Measurements from ENCODE around the gene PSMB3. TPM values are rescaled to one million over a fixed set of nuclear protein-coding genes. Genes with fewer than 3 reads are reported as not detected.

The PSMB3 gene
- total RNA-seq, 1 experiment from 2014 or later, result 273 TPM

DNA sequence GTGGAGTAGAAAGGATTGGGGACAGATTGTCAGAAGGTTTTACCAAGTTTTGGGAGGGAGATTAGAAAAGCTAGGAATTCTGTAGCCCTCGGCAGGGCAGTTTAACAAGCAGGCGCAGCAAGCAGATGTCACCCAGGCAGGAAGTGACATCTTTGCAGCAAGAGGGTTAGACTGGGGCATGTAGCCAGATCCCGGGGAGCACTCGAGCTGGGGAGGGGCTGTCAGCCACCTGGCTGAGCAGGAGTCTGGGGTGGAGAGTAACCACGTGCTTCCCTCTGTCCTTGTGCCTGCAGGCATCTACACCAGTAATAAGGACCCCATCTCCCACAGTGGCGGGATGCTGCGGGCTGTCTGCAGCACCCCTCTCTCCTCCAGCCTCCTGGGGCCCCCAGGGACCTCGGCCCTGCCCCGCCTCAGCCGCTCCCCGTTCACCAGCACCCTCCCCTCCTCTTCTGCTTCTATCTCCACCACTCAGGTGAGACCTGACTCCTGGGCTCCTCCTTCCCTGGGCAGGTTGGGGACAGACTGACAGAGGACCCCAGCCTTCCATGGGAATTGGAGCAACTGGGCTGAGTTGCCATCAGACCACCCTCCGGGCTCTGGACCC, 35.3 kb upstream of the PSMB3 start:
- CTCF ChIA-PET, result interaction anchor here (1.7 to 3.0 kb wide), 4 partner anchors 11 to 41 kb away, joined by 7 to 24 read pairs (median 9); partner anchors contain the start of gene CISD3
- no peaks in the 10 kb centered on the region for H3K36me3 Mint-ChIP-seq
- H3K27me3 Mint-ChIP-seq (ENCODE audit: low read depth), result peaks cover 15% of the 10 kb centered on the region

DNA sequence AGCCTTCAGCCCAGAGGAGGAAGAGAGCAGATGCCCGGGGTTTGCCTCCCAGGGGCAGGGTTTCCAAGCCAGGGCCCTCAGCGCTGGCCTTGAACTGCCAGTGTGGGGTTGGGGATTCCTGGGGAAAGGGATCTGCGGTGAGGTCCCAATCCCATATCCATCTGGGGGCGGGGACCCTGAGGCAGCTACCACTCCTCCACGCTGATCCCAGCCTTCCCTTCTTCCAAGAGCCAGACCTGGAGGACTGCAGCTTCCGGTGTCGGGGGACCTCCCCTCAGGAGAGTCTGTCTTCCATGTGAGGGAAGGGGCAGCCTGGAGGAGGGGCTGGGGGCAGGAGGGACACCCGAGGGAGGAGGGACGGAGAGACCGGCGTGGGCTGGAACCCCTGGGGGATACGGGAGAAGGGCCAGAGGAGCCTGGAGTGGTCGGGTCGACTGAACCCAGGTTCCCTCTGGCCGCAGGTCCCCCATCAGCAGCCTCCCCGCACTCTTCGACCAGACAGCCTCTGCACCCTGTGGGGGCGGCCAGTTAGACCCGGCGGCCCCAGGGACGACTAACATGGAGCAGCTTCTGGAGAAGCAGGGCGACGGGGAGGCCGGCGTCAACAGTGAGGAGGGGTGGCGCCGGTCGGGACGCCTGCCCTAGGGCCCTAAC, 33.1 kb upstream of the PSMB3 start:
- H3K4me1 Mint-ChIP-seq, result peaks cover 43% of the 10 kb centered on the region
- ChIA-PET CTCF (interaction anchor here (0.6 to 5.0 kb wide), 24 partner anchors 9 to 211 kb away, joined by 3 to 37 read pairs (median 4); partner anchors contain the start of genes CISD3 and MLLT6), POLR2A (interaction anchor here (0.6 to 1.5 kb wide), 8 partner anchors 10 to 156 kb away, joined by 3 to 7 read pairs (median 4); partner anchors contain the start of gene EPOP)
- H3K9me3 Mint-ChIP-seq, result no peaks in the 10 kb centered on the region
- H3K27ac Mint-ChIP-seq, result no peak overlapping the region
- DNase-seq (ENCODE audit: low spot score), result peak; percentile 52
- H3K36me3 Mint-ChIP-seq, result no peaks in the 10 kb centered on the region
- H3K4me3 Mint-ChIP-seq, result peak overlapping the region; percentile 54
- TF ChIP-seq, protein P1, sequence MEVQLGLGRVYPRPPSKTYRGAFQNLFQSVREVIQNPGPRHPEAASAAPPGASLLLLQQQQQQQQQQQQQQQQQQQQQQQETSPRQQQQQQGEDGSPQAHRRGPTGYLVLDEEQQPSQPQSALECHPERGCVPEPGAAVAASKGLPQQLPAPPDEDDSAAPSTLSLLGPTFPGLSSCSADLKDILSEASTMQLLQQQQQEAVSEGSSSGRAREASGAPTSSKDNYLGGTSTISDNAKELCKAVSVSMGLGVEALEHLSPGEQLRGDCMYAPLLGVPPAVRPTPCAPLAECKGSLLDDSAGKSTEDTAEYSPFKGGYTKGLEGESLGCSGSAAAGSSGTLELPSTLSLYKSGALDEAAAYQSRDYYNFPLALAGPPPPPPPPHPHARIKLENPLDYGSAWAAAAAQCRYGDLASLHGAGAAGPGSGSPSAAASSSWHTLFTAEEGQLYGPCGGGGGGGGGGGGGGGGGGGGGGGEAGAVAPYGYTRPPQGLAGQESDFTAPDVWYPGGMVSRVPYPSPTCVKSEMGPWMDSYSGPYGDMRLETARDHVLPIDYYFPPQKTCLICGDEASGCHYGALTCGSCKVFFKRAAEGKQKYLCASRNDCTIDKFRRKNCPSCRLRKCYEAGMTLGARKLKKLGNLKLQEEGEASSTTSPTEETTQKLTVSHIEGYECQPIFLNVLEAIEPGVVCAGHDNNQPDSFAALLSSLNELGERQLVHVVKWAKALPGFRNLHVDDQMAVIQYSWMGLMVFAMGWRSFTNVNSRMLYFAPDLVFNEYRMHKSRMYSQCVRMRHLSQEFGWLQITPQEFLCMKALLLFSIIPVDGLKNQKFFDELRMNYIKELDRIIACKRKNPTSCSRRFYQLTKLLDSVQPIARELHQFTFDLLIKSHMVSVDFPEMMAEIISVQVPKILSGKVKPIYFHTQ (CRISPR knock-in tag; IDR thresholded peaks at IDR 0.05), result no peak
- TF ChIP-seq TP53 (CRISPR knock-in tag; IDR thresholded peaks at IDR 0.05) (peak; percentile 59; the same call in 1 of the 2 replicates), SOX15 (CRISPR knock-in tag; IDR thresholded peaks at IDR 0.05) (no peak), ZNF263 (CRISPR knock-in tag; IDR thresholded peaks at IDR 0.05; ENCODE audit: low read depth) (peak; percentile 44; the same call in 1 of the 2 replicates), GTF2I (CRISPR knock-in tag; conservative IDR thresholded peaks at IDR 0.05) (no peak), ZNF138 (CRISPR knock-in tag; conservative IDR thresholded peaks at IDR 0.05) (no peak)
- TF ChIP-seq, protein P2, sequence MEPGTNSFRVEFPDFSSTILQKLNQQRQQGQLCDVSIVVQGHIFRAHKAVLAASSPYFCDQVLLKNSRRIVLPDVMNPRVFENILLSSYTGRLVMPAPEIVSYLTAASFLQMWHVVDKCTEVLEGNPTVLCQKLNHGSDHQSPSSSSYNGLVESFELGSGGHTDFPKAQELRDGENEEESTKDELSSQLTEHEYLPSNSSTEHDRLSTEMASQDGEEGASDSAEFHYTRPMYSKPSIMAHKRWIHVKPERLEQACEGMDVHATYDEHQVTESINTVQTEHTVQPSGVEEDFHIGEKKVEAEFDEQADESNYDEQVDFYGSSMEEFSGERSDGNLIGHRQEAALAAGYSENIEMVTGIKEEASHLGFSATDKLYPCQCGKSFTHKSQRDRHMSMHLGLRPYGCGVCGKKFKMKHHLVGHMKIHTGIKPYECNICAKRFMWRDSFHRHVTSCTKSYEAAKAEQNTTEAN (CRISPR knock-in tag; IDR thresholded peaks at IDR 0.05), result no peak
- TF ChIP-seq, protein P3, sequence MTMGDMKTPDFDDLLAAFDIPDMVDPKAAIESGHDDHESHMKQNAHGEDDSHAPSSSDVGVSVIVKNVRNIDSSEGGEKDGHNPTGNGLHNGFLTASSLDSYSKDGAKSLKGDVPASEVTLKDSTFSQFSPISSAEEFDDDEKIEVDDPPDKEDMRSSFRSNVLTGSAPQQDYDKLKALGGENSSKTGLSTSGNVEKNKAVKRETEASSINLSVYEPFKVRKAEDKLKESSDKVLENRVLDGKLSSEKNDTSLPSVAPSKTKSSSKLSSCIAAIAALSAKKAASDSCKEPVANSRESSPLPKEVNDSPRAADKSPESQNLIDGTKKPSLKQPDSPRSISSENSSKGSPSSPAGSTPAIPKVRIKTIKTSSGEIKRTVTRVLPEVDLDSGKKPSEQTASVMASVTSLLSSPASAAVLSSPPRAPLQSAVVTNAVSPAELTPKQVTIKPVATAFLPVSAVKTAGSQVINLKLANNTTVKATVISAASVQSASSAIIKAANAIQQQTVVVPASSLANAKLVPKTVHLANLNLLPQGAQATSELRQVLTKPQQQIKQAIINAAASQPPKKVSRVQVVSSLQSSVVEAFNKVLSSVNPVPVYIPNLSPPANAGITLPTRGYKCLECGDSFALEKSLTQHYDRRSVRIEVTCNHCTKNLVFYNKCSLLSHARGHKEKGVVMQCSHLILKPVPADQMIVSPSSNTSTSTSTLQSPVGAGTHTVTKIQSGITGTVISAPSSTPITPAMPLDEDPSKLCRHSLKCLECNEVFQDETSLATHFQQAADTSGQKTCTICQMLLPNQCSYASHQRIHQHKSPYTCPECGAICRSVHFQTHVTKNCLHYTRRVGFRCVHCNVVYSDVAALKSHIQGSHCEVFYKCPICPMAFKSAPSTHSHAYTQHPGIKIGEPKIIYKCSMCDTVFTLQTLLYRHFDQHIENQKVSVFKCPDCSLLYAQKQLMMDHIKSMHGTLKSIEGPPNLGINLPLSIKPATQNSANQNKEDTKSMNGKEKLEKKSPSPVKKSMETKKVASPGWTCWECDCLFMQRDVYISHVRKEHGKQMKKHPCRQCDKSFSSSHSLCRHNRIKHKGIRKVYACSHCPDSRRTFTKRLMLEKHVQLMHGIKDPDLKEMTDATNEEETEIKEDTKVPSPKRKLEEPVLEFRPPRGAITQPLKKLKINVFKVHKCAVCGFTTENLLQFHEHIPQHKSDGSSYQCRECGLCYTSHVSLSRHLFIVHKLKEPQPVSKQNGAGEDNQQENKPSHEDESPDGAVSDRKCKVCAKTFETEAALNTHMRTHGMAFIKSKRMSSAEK (CRISPR knock-in tag; IDR thresholded peaks at IDR 0.05; ENCODE audit: borderline replicate concordance), result no peak
- TF ChIP-seq, protein P4, sequence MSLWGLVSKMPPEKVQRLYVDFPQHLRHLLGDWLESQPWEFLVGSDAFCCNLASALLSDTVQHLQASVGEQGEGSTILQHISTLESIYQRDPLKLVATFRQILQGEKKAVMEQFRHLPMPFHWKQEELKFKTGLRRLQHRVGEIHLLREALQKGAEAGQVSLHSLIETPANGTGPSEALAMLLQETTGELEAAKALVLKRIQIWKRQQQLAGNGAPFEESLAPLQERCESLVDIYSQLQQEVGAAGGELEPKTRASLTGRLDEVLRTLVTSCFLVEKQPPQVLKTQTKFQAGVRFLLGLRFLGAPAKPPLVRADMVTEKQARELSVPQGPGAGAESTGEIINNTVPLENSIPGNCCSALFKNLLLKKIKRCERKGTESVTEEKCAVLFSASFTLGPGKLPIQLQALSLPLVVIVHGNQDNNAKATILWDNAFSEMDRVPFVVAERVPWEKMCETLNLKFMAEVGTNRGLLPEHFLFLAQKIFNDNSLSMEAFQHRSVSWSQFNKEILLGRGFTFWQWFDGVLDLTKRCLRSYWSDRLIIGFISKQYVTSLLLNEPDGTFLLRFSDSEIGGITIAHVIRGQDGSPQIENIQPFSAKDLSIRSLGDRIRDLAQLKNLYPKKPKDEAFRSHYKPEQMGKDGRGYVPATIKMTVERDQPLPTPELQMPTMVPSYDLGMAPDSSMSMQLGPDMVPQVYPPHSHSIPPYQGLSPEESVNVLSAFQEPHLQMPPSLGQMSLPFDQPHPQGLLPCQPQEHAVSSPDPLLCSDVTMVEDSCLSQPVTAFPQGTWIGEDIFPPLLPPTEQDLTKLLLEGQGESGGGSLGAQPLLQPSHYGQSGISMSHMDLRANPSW (CRISPR knock-in tag; conservative IDR thresholded peaks at IDR 0.05; ENCODE audit: low read depth), result no peak
- peaks cover 12% of the 10 kb centered on the region for H3K27me3 Mint-ChIP-seq (ENCODE audit: low read depth)
- ATAC-seq, result no peak

More for the DNA sequence above, 35.3 kb upstream of the PSMB3 start:
- POLR2A ChIA-PET, result interaction anchor here (2.4 kb wide), 1 partner anchor 12 kb away, joined by 15 read pairs; the partner anchor contains the start of gene MLLT6
- TF ChIP-seq, protein P5, sequence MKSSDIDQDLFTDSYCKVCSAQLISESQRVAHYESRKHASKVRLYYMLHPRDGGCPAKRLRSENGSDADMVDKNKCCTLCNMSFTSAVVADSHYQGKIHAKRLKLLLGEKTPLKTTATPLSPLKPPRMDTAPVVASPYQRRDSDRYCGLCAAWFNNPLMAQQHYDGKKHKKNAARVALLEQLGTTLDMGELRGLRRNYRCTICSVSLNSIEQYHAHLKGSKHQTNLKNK (CRISPR knock-in tag; IDR thresholded peaks at IDR 0.05), result no peak
- TF ChIP-seq ZBTB21 (CRISPR knock-in tag; IDR thresholded peaks at IDR 0.05; ENCODE audit: borderline replicate concordance) (no peak), ZNF121 (CRISPR knock-in tag; IDR thresholded peaks at IDR 0.05) (peak; percentile 67; the same call in 1 of the 2 replicates), ZNF671 (CRISPR knock-in tag; IDR thresholded peaks at IDR 0.05) (no peak), ESRRA (CRISPR knock-in tag; IDR thresholded peaks at IDR 0.05; ENCODE audit: borderline replicate concordance) (no peak)
- Mint-ChIP-seq H3K4me3 (no peak overlapping the region), H3K27ac (no peak overlapping the region), H3K9me3 (no peaks in the 10 kb centered on the region), H3K4me1 (peaks cover 54% of the 10 kb centered on the region)
- DNase-seq (ENCODE audit: low spot score), result no peak
- ATAC-seq, result no peak

All from WTC11 (cell line).